ENCODE measurements around the gene RNU6-9.

RNU6-9 gene

GRCh38 chr19:912181-913079, 19.1 kb downstream of the RNU6-9 start:
- Mint-ChIP-seq H3K4me1 (ENCODE audit: low read depth) (peaks cover 34% of the 10 kb centered on the region), H3K36me3 (no peaks in the 10 kb centered on the region), H3K27ac (peak overlapping the region; percentile 28), H3K9me3 (ENCODE audit: low read depth) (no peaks in the 10 kb centered on the region), H3K27me3 (no peaks in the 10 kb centered on the region), H3K4me3 (peak overlapping the region; percentile 79)

- peak within 1 kb of the TSS; percentile 85 for H3K4me3 Mint-ChIP-seq
- peaks cover 30% of the 10 kb centered on the region for H3K4me1 Mint-ChIP-seq (ENCODE audit: low read depth)
- H3K27ac Mint-ChIP-seq: peak within 1 kb of the TSS; percentile 89
- H3K9me3 Mint-ChIP-seq (ENCODE audit: low read depth): no peaks in the 10 kb centered on the region
- H3K36me3 Mint-ChIP-seq: no peaks in the 10 kb centered on the region
- H3K27me3 Mint-ChIP-seq: no peaks in the 10 kb centered on the region
These were observed 19.9 kb downstream of the RNU6-9 start, which contains the start of gene R3HDM4 for GRCh38 chr19:913080-913748. Gene R3HDM4 (minus strand): TSS chr19:913219. CDS start chr19:913157, 62 bp downstream.

GRCh38 chr19:916645-917322, 23.5 kb downstream of the RNU6-9 start:
- H3K9me3 Mint-ChIP-seq (ENCODE audit: low read depth): no peaks in the 10 kb centered on the region
- H3K4me3 Mint-ChIP-seq: peak overlapping the region; percentile 32
- no peaks in the 10 kb centered on the region for H3K27me3 Mint-ChIP-seq
- no peaks in the 10 kb centered on the region for H3K36me3 Mint-ChIP-seq
- no peak overlapping the region for H3K27ac Mint-ChIP-seq
- H3K4me1 Mint-ChIP-seq (ENCODE audit: low read depth): peaks cover 14% of the 10 kb centered on the region

GRCh38 chr19:917323-918151, 24.3 kb downstream of the RNU6-9 start, which contains the start of gene KISS1R:
Gene KISS1R (plus strand): TSS chr19:917333. CDS start chr19:917503, 170 bp downstream.
- Mint-ChIP-seq H3K4me3 (peak within 1 kb of the TSS; percentile 71), H3K27ac (no peak within 1 kb of the TSS), H3K27me3 (no peaks in the 10 kb centered on the region), H3K4me1 (ENCODE audit: low read depth) (peaks cover 17% of the 10 kb centered on the region), H3K9me3 (ENCODE audit: low read depth) (no peaks in the 10 kb centered on the region), H3K36me3 (no peaks in the 10 kb centered on the region)

GRCh38 chr19:918152-918437, 24.8 kb downstream of the RNU6-9 start:
- peak overlapping the region; percentile 71 for H3K4me3 Mint-ChIP-seq
- H3K36me3 Mint-ChIP-seq: no peaks in the 10 kb centered on the region
- peaks cover 17% of the 10 kb centered on the region for H3K4me1 Mint-ChIP-seq (ENCODE audit: low read depth)
- no peaks in the 10 kb centered on the region for H3K27me3 Mint-ChIP-seq
- H3K27ac Mint-ChIP-seq: no peak overlapping the region
- H3K9me3 Mint-ChIP-seq (ENCODE audit: low read depth): no peaks in the 10 kb centered on the region

- no peaks in the 10 kb centered on the region for H3K9me3 Mint-ChIP-seq (ENCODE audit: low read depth)
- no peak overlapping the region for H3K4me3 Mint-ChIP-seq
- H3K27ac Mint-ChIP-seq: no peak overlapping the region
- peaks cover 16% of the 10 kb centered on the region for H3K4me1 Mint-ChIP-seq (ENCODE audit: low read depth)
- H3K36me3 Mint-ChIP-seq: no peaks in the 10 kb centered on the region
- H3K27me3 Mint-ChIP-seq: no peaks in the 10 kb centered on the region
These were observed 25.4 kb downstream of the RNU6-9 start for GRCh38 chr19:918481-919198.

- Mint-ChIP-seq H3K4me1 (ENCODE audit: low read depth) (peaks cover 15% of the 10 kb centered on the region), H3K27ac (no peak overlapping the region), H3K4me3 (no peak overlapping the region), H3K36me3 (no peaks in the 10 kb centered on the region), H3K9me3 (ENCODE audit: low read depth) (no peaks in the 10 kb centered on the region), H3K27me3 (no peaks in the 10 kb centered on the region)
These were observed 26.1 kb downstream of the RNU6-9 start for GRCh38 chr19:919199-920050.

- Mint-ChIP-seq H3K4me1 (ENCODE audit: low read depth) (peaks cover 13% of the 10 kb centered on the region), H3K9me3 (ENCODE audit: low read depth) (no peaks in the 10 kb centered on the region), H3K27ac (peak overlapping the region; percentile 66), H3K27me3 (no peaks in the 10 kb centered on the region), H3K36me3 (no peaks in the 10 kb centered on the region), H3K4me3 (peak overlapping the region; percentile 87)
These were observed 27.0 kb downstream of the RNU6-9 start for GRCh38 chr19:920051-920864.

- Mint-ChIP-seq H3K27me3 (no peaks in the 10 kb centered on the region), H3K4me1 (ENCODE audit: low read depth) (peaks cover 11% of the 10 kb centered on the region), H3K27ac (no peak overlapping the region), H3K9me3 (ENCODE audit: low read depth) (no peaks in the 10 kb centered on the region), H3K4me3 (peak overlapping the region; percentile 73), H3K36me3 (no peaks in the 10 kb centered on the region)
These were observed 31.3 kb downstream of the RNU6-9 start for GRCh38 chr19:924553-925086.

GRCh38 chr19:925087-925525, 31.8 kb downstream of the RNU6-9 start:
- no peaks in the 10 kb centered on the region for H3K36me3 Mint-ChIP-seq
- H3K4me3 Mint-ChIP-seq: peak overlapping the region; percentile 73
- no peak overlapping the region for H3K27ac Mint-ChIP-seq
- no peaks in the 10 kb centered on the region for H3K9me3 Mint-ChIP-seq (ENCODE audit: low read depth)
- no peaks in the 10 kb centered on the region for H3K27me3 Mint-ChIP-seq
- peaks cover 11% of the 10 kb centered on the region for H3K4me1 Mint-ChIP-seq (ENCODE audit: low read depth)

GRCh38 chr19:925526-926322, 32.4 kb downstream of the RNU6-9 start, which contains the start of gene ARID3A:
Gene ARID3A (plus strand): TSS chr19:926035. CDS start chr19:929529, 3,494 bp downstream.
- H3K4me3 Mint-ChIP-seq: peak within 1 kb of the TSS; percentile 77
- H3K9me3 Mint-ChIP-seq (ENCODE audit: low read depth): no peaks in the 10 kb centered on the region
- H3K36me3 Mint-ChIP-seq: no peaks in the 10 kb centered on the region
- H3K27ac Mint-ChIP-seq: no peak within 1 kb of the TSS
- peaks cover 9% of the 10 kb centered on the region for H3K4me1 Mint-ChIP-seq (ENCODE audit: low read depth)
- H3K27me3 Mint-ChIP-seq: no peaks in the 10 kb centered on the region

- Mint-ChIP-seq H3K4me1 (ENCODE audit: low read depth) (peaks cover 6% of the 10 kb centered on the region), H3K9me3 (ENCODE audit: low read depth) (no peaks in the 10 kb centered on the region), H3K4me3 (peak overlapping the region; percentile 70), H3K27ac (no peak overlapping the region), H3K27me3 (no peaks in the 10 kb centered on the region), H3K36me3 (no peaks in the 10 kb centered on the region)
These were observed 33.0 kb downstream of the RNU6-9 start for GRCh38 chr19:926323-926588.
